ENCODE data around the gene CCDC148.
"Not testable (repeated sequence)": the region's sequence is repeated elsewhere in the genome, so short reads cannot be mapped to it uniquely, and the experiment has no call there.

DNA sequence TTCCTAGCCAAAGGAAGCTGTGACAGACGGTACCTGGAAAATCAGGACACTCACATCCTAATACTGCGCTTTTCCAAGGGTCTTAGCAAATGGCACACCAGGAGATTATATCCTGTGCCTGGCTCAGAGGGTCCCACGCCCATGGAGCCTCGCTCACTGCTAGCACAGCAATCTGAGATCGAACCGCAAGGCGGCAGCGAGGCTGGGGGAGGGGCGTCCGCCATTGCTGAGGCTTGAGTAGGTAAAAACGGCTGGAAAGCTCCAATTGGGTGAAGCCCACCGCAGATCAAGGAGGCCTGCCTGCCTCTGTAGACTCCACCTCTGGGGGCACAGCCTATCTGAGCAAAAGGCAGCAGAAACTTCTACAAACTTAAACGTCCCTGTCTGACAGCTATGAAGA, 22.8 kb downstream of the CCDC148 start:
- not testable (repeated sequence) for TF ChIP-seq CTCF, POLR2A (IDR thresholded peaks at IDR 0.05)

Measured in testis (tissue), 2 donors.